Ishikawa (cell line): ENCODE data around the gene PCED1A.
A peak's percentile ranks its signal among the peaks of the same experiment; 100 is the strongest.

ENCODE experiments used
- CEBPB ChIP-seq: IDR thresholded peaks from 2 replicates; pipeline ENCODE4 v1.6.1; 2012
- CREB1 ChIP-seq: IDR thresholded peaks from 2 replicates; pipeline ENCODE4 v1.6.1; 2012; ENCODE audit warnings: low read depth
- EGR1 ChIP-seq: IDR thresholded peaks from 2 replicates; pipeline ENCODE4 v1.6.1; 2012
- EP300 ChIP-seq: IDR thresholded peaks from 2 replicates; pipeline ENCODE4 v1.6.1; 2012; ENCODE audit warnings: borderline replicate concordance
- FOXM1 ChIP-seq: IDR thresholded peaks from 2 replicates; pipeline ENCODE4 v1.6.1; 2012; ENCODE audit warnings: low read depth, borderline replicate concordance
- NFIC ChIP-seq: IDR thresholded peaks from 2 replicates; pipeline ENCODE4 v1.6.1; 2012
- RAD21 ChIP-seq: IDR thresholded peaks from 2 replicates; pipeline ENCODE4 v1.6.1; 2012; ENCODE audit warnings: low read depth
- TAF1 ChIP-seq: IDR thresholded peaks from 2 replicates; pipeline ENCODE4 v1.6.1; 2012; ENCODE audit warnings: low read depth, mild to moderate bottlenecking
- TCF12 ChIP-seq: IDR thresholded peaks from 2 replicates; pipeline ENCODE4 v1.6.1; 2012; ENCODE audit warnings: low read depth
- TEAD4 ChIP-seq: IDR thresholded peaks from 2 replicates; pipeline ENCODE4 v1.6.1; 2012
- YY1 ChIP-seq: IDR thresholded peaks from 2 replicates; pipeline ENCODE4 v1.6.1; 2012; ENCODE audit warnings: low read depth
- ZBTB7A ChIP-seq: IDR thresholded peaks from 2 replicates; pipeline ENCODE4 v1.6.1; 2012; ENCODE audit warnings: low read depth
- TF ChIP-seq, protein P1 (sequence below): IDR thresholded peaks from 2 replicates; pipeline ENCODE4 v1.6.1; 2012; ENCODE audit warnings: low read depth, mild to moderate bottlenecking
- TF ChIP-seq, protein P2 (sequence below): IDR thresholded peaks from 2 replicates; pipeline ENCODE4 v1.6.1; 2012
- TF ChIP-seq, protein P3 (sequence below): IDR thresholded peaks from 2 replicates; pipeline ENCODE4 v1.6.1; 2012

Gene PCED1A

DNA sequence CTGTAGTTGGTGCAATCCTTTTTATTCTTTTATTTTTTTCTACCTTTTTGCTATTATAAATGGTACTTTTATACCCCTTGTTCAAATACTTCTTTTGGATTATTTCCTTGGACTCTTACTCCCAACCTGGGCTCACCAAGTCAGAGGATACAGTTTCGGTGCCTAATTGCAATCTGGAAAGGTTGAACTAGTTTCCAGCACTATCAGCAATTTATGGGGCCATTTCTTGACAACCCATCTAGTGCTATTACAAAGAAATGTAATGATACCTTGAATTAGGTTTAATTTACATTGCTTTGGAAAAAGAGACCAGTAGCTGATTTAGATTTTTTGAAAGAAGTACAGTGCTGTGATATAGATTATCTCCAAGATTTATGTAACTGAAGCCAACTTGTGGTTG lies 38.1 kb upstream of the PCED1A start:
- no peak for TF ChIP-seq NFIC
- TF ChIP-seq, protein P1, sequence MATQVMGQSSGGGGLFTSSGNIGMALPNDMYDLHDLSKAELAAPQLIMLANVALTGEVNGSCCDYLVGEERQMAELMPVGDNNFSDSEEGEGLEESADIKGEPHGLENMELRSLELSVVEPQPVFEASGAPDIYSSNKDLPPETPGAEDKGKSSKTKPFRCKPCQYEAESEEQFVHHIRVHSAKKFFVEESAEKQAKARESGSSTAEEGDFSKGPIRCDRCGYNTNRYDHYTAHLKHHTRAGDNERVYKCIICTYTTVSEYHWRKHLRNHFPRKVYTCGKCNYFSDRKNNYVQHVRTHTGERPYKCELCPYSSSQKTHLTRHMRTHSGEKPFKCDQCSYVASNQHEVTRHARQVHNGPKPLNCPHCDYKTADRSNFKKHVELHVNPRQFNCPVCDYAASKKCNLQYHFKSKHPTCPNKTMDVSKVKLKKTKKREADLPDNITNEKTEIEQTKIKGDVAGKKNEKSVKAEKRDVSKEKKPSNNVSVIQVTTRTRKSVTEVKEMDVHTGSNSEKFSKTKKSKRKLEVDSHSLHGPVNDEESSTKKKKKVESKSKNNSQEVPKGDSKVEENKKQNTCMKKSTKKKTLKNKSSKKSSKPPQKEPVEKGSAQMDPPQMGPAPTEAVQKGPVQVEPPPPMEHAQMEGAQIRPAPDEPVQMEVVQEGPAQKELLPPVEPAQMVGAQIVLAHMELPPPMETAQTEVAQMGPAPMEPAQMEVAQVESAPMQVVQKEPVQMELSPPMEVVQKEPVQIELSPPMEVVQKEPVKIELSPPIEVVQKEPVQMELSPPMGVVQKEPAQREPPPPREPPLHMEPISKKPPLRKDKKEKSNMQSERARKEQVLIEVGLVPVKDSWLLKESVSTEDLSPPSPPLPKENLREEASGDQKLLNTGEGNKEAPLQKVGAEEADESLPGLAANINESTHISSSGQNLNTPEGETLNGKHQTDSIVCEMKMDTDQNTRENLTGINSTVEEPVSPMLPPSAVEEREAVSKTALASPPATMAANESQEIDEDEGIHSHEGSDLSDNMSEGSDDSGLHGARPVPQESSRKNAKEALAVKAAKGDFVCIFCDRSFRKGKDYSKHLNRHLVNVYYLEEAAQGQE: no peak
- TF ChIP-seq CREB1: no peak
- no peak for TF ChIP-seq FOXM1
- no peak for TF ChIP-seq TAF1
- no peak for TF ChIP-seq EGR1
- TF ChIP-seq, protein P2, sequence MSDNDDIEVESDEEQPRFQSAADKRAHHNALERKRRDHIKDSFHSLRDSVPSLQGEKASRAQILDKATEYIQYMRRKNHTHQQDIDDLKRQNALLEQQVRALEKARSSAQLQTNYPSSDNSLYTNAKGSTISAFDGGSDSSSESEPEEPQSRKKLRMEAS: no peak
- no peak for TF ChIP-seq RAD21
- no peak for TF ChIP-seq TCF12
- TF ChIP-seq YY1: no peak
- no peak for TF ChIP-seq ZBTB7A
- no peak for TF ChIP-seq TEAD4
- TF ChIP-seq, protein P3, sequence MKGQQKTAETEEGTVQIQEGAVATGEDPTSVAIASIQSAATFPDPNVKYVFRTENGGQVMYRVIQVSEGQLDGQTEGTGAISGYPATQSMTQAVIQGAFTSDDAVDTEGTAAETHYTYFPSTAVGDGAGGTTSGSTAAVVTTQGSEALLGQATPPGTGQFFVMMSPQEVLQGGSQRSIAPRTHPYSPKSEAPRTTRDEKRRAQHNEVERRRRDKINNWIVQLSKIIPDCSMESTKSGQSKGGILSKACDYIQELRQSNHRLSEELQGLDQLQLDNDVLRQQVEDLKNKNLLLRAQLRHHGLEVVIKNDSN: no peak
- no peak for TF ChIP-seq CEBPB
- no peak for TF ChIP-seq EP300

DNA sequence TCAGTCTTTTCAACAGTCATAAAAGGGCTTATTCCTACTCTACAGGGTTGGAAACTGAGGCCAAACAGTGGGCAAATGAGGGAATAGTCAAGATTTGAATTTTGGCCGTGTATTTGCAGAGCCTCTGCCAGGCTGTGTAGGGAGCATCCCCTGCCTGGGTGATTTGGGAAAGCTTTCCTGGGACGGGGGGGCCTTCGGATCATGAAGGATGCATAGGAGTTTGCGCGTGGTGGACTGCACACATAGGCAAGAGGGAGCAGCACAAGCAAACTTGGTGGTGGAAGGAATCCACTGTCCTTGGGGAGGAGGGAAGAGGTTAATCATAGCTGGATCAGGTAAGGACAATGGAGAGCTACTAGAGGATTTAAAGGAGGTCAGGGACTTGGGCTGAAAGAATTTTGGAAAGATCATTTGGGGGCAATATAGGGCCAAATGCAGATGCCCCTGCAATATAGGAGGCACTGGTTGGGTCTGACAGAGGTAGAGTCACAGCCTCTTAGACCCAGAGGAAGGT lies 35.3 kb upstream of the PCED1A start:
- TF ChIP-seq FOXM1 (no peak), CEBPB (no peak), CREB1 (no peak), TCF12 (no peak), TAF1 (no peak)

DNA sequence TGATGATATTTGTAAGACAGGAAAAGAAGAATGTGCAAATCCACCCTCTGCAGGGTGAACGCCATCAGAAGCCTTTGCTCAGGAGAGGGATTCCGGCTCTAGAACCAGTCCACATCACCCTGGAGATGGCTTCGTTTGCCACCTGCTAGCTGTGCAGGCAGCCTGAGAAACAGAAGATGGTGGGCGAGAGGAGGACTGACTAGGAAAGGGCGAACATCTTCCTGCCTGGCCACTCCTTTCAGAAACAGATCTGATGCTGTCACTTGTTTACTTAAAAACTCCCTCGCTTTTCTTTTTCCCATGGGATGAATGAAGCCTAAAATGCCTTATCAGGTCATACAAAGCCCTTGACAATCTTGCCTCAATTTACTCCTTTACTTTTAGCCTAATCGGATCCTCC lies 34.0 kb upstream of the PCED1A start:
- TF ChIP-seq ZBTB7A (no peak), TEAD4 (no peak), FOXM1 (no peak), RAD21 (no peak), EGR1 (no peak), YY1 (no peak), EP300 (no peak), CEBPB (no peak), TAF1 (no peak), TCF12 (no peak), NFIC (no peak), CREB1 (no peak)
- TF ChIP-seq, protein P2: no peak
- TF ChIP-seq, protein P3: no peak
- TF ChIP-seq, protein P1: no peak

DNA sequence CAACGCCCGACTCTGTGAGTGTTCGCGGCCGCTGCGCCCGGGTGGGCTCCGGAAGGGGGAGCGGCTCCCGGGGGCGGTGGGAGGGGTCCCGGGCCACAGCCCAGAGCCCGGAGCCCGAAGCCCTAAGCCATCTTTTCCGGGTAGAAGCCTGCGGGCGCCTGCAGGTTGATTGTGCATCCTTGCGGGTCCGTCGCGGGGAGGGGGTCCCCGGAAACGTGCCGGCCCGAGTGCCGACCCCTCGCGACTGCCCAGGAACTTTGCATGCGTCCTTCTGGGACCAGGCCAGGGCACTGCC lies 33.2 kb upstream of the PCED1A start:
- TF ChIP-seq NFIC (no peak), ZBTB7A (peak; percentile 87)

DNA sequence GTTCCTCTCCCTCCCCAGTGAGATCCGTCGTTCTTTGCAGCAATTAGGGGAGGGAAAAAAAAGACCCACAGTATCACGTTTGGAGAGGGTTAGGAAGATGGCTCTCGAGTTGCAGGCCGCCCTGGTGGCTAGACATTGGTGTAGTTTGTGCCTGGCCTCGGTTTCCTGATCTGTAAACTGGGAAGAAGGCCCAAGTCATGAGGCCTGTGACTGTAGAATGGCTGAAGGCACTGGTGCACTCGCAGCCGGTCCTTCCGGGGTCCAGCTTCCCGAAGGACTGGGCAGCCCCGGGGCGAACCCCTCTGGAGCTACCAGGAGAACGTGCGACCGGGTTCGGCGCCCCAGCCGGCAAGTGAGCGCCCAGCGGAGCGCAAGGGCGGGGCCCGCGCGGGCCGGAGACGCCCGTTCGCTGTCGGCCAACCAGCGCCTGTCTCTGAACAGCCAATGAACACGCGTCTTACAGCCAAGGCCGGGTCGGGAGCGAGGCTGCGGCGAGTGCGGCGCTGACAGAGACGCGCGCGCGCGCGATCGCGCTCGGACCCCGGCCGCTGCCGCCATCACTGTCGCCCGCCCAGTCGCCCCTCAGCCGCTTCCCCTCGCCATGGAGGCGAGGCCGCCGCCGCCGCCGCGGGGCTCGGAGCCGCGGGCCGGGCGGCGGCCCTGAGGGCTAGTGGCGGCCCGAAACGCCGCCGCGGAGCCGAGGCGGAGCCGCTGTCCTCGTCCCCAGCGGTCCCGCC lies 32.7 kb upstream of the PCED1A start, which contains the start of gene PTPRA:
Gene PTPRA, plus strand, starts transcription at position 472 of the 737 bp plus-strand sequence. CDS start 90,797 bp downstream, outside the sequence.
- no peak for TF ChIP-seq RAD21
- peak; percentile 86 for TF ChIP-seq TAF1
- no peak for TF ChIP-seq CREB1
- TF ChIP-seq CEBPB: no peak
- TF ChIP-seq, protein P1: no peak
- no peak for TF ChIP-seq TEAD4
- peak; percentile 33; the same call in 1 of the 2 replicates for TF ChIP-seq TCF12
- no peak for TF ChIP-seq EGR1
- peak; percentile 39; the same call in 1 of the 2 replicates for TF ChIP-seq ZBTB7A
- TF ChIP-seq, protein P3: no peak
- TF ChIP-seq, protein P2: peak; percentile 23
- no peak for TF ChIP-seq EP300
- TF ChIP-seq YY1: peak; percentile 60
- TF ChIP-seq NFIC: no peak
- no peak for TF ChIP-seq FOXM1
